ENCODE measurements around the gene TIMM44.

DNA sequence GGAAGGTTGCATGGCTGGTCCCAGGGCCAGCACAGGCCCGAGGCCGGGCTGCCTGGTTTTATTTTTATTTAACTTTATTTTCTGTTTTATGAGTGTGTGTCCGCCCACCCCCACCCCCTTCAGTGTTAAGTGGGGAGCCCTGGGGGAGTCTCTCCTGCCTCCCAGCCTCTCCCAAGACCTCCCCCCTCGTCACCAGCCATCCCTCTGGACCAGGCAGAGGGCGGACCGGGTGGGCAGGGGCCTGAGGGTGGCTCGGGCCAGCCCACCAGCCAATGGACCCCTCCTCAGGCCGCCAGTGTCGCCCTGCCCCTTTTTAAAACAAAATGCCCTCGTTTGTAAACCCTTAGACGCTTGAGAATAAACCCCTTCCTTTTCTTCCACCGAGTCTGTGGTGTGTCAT, 29.4 kb downstream of the TIMM44 start:
- TF ChIP-seq, protein P1, sequence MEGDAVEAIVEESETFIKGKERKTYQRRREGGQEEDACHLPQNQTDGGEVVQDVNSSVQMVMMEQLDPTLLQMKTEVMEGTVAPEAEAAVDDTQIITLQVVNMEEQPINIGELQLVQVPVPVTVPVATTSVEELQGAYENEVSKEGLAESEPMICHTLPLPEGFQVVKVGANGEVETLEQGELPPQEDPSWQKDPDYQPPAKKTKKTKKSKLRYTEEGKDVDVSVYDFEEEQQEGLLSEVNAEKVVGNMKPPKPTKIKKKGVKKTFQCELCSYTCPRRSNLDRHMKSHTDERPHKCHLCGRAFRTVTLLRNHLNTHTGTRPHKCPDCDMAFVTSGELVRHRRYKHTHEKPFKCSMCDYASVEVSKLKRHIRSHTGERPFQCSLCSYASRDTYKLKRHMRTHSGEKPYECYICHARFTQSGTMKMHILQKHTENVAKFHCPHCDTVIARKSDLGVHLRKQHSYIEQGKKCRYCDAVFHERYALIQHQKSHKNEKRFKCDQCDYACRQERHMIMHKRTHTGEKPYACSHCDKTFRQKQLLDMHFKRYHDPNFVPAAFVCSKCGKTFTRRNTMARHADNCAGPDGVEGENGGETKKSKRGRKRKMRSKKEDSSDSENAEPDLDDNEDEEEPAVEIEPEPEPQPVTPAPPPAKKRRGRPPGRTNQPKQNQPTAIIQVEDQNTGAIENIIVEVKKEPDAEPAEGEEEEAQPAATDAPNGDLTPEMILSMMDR (IDR thresholded peaks at IDR 0.05) = no peak
- no peak for TF ChIP-seq POLR2A (IDR thresholded peaks at IDR 0.05)

Data from sigmoid colon (tissue), 3 donors.